Measurements from ENCODE around the gene BMP2K.

GRCh38 chr4:78770091-78770642, 6.0 kb upstream of the BMP2K start:
- no peak for TF ChIP-seq CTCF (IDR thresholded peaks at IDR 0.05; ENCODE audit: low read depth, low read length)
- no peak for TF ChIP-seq POLR2A (IDR thresholded peaks at IDR 0.05; ENCODE audit: extremely low read depth, insufficient read length)
- TF ChIP-seq MYC (IDR thresholded peaks at IDR 0.05; ENCODE audit: low read depth, low read length): no peak
